GM18870 (cell line): ENCODE data around the gene CACNA2D2.

Experiments used
- ATAC-seq: cut with Tn5 transposase; IDR thresholded peaks from one replicate; pipeline ENCODE4 v1.9.1; 2021; ENCODE audit warnings: moderate library complexity; ENCODE audit not compliant: unreplicated experiment

CACNA2D2 gene

DNA sequence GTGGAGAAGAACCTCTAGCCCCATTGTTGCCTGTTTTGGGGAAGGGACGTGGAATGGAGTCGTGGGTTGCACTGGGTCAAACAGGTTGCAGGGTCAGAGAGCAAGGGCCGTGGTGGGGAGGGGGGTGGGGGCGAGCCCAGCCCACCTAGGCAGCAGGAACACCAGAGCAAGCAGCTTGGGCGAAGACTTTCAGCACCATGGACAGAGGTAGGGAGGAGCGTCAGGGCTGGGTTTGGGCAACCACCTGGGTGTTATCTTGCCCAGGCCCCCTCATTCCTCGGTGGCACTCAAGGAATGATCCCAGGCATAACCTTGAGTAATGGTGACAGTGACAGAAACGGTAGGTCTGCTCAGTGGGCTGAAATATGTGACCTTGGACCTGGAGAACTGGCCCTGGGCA, 98.2 kb downstream of the CACNA2D2 start:
- no peak for ATAC-seq

DNA sequence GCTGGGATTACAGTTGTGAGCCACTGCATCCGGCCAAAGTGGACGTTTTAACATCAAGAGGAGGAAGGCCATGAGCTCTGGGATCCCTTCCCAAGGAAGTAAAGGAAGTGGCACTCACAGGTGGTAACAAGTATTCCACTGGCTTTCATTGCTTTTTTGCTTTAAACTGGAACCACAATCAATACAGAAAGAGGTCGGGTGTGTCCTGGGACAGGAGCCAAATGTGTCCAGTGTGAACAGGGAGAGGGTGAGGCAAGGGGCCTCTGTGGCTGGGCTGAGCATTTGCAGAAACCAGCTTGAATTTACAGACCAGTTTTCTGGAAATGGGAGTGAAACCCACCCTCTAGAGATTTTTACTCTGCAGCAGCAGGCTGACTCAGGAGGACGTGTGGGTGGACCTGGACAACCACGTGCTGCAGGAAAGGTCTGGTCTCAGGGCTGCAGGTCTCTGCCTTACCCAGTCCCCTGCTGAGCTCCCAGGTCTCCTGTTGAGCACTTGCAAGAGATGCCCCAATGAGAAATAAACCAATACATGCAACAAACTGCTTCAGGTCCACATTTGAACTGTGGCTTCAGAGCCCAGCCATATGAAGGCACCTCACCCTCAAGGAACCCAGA, 101.3 kb downstream of the CACNA2D2 start:
- no peak for ATAC-seq

DNA sequence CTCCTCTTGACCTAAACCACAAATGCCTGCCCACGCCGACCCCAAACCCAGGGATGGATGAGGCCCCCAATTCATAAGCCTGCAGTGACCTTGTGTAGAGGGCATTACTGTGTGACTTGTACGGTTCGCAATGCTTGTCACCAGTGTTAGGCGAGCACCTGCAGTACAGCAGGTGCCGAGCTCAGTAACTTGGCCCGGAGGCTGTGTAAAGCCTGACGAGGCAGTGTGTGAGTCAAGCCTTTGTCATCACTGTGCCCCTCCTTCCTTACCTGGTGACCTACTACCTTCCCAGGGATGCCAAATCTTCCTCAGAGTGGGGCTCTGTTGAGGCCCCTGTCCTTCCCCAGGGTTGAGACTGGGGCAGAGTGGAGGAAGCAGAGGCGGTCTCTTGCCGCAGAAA, 106.9 kb downstream of the CACNA2D2 start:
- ATAC-seq: no peak

DNA sequence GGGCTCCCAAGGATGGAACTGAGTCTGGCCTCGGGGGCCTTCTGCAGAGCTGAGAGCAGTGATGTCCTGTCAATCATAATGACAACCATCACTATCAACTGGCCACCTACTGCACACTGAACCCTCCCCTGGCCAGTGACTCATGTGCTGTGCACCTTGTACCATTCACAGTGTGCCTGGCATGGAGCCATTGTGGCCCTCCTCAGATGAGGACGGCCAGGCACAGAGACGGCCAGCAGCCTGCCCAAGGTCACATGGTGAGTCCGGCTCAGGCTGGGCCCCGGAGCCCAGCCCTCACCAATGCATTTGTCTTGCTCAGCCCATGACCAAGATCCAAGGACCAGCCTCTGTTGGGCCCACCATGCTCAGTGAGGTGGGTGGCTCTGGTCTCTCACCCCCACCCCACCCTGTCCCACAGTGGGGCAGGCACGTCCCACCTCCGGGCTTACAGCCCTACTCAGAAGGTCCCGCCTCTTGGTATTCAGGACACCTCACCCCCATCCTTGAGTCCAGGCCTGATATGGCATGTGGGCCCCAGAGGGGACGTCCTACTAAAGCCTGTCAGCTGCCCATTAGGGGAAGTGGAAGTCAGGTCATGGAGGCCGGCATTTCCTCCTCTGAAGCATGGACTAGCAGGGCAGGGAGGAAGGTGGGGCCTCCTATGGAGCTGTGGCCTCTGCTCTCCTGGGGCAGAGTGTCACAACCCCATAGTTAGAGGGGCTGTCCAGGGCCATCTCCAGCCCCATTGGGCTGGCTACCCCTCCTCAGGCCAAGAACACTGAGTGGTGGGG, 108.2 kb downstream of the CACNA2D2 start:
- no peak for ATAC-seq

DNA sequence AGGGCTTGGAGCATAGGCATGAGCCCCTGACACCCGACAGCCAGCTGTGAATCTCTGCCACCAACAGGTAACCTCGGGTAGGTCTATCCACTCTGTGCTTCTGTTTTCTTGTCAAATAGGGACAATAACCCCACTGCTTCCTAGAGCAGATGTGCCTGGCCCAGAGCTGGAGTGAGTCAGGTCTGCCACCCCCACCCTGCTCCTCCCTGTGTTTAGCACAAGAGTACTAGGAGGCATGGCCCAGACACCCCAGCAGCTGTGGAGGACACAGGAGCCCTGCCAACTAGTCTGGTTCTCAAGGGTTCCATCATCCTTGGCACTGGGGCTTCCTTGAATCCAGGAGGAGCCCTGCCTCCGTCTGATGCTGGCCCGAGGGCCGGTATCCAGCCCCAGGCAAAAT, 110.4 kb downstream of the CACNA2D2 start:
- ATAC-seq: no peak

DNA sequence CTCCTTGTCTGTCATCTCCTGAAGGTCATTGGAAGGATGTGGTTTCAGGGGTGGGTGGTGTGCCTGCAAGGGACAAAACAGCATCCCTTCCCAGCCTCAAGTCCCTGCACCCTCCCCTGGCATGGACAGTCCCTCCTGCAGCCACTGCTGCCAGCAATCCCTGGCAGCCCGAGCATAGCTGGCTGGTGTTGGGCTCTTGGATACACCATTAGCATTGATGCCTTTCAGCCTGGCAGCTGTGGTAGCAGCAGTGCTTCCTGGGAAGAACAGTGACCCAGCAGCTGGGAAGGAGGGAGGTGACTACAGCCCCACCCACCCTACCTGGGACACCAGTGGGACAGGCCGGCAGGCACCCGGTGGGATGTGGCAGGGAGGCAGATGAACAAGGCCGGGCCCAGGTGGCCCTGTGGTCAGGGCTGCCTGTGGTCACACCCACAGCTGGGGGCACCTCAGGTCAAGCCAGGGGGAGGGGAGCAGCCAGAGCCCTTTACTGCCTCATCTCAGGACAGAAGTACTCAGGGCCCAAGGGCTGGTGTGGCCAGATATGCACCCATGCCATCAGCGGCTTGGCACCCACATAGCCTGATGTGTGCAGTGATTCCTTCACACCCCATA, 111.2 kb downstream of the CACNA2D2 start:
- no peak for ATAC-seq

DNA sequence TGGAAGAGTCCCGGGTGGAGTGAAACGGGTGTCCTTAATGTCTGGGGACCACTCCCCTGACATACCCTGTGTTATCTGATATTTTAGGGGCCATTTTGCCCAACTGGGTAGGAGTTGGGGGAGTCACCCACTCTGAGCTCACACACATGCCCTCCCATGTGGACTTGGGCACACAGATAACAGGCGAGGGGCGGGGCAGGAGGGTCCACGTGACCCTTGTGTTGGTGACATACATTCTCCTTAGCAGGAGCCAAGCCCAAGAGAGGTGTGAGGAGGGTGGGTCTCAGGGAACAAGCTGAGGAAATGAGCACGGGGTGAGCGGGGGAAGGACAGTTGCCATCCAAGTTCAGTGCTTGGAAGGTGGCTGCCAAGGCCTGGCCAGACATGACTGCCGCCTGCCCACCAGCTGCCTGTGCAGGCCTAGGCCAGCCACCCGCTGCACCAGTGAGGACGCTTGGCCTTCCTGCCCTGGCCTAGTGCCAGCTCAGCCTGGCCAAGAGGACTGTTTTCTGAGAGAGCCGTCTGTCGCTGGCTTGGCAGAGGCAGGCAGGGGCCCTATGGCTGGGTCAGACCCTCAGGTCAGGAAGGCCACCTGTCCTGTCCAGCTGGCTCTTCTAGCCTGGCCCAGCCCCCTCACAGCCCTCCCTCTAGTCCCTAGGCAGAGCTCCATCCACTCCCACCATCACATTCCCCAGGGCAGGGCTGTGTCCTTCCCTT, 112.8 kb downstream of the CACNA2D2 start:
- ATAC-seq: no peak

DNA sequence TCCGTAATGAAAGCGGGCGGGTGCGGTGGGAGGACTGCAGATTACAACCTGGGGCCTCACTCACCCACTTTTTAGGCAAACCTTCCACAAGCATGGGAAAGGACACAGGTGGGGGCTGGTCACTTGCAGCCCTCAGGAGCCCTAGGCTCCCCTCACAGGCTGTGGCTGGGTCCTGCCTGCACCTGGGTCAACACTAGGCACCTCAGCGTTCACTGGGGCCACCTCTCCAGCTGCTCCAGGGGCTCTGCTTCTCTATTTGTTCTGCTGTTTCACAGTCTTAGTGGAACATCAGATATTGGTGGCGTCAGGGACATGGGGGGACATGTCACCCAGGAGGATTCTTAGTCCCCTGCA, 114.0 kb downstream of the CACNA2D2 start:
- ATAC-seq: no peak

DNA sequence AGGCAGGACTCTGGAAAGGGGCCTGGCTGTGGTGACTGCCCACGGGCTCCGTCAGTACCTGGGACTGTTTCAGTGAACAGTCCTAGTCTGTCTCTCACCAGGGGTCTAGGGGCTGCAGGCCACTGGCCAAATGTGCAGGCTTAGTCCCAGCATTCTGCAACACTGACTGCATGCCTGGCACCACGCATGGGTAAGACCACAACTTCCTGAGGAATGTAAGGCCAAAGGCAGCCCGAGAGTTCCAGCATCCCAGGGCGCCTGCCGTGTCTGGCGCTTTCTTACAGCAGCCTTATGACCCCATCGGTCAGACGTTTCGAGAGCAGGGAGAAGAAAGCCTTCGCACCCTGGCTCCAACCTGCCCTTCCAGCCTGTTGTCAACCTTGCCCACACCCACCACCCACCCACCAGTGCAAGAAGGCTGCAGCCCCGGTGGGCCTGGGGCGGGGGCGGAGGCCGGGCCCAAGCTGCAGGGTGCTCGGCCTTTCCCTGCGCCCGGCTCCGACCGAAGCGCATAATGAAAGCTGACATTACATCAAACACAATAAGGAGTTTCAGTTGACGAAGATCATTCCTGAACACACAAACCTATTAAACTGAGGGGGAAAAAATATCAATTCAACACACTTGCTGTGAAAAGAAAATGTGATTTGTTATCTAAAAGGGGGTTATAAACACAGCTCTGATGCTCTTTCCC, 114.6 kb downstream of the CACNA2D2 start:
- ATAC-seq: no peak

DNA sequence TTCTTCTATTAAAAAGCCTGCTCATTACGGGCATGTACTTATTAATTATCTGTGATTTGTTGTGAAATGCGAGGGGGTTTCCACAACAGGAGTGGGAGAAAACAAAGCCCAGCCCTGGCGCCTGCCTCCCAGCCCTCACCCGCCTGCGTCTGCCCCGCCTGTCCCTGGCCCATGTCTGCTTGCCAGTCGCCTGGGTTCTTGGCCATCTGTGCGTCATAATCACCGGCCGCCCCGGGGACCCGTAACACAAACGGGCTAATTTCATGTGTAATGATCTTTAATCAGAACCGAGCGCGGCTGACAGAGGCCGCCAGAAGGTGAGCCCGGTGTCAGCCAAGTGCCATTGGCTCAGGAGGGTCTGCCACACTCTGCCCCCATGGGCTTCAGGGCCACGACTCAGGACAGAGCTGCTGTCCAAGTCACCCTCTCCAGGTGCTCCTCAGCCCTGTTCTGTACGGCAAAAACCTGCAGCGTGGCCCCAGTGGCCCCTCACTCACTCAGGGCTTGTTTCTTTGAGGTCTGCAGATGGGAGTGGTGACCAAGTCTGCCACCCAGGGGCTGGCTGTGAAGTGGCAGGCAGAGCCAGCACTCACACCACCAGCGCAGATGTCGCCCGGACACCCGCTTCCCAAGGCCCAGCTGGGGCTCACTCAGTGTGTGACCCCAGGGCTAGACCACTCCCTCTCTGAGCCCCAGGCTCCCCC, 115.3 kb downstream of the CACNA2D2 start:
- ATAC-seq: no peak

DNA sequence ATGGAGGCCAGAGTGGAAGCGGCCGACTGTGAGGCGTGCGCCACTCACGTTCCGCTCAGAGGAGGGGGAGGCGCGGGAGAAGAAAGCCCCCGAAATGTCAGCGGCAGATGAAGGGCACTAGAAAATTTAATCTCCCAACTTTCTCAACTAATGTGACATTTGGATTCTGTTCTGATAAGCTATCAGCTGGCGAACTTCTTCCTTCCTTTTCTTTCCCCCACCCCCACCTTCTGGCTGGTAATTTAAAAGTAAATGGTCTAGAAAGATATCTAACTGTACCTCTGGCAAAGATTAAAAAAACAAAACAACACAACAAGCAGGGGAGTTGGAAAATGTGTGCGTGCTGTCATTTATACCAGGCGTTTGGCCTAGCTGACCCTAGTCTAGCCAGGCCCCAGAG, 117.7 kb downstream of the CACNA2D2 start:
- ATAC-seq: no peak

DNA sequence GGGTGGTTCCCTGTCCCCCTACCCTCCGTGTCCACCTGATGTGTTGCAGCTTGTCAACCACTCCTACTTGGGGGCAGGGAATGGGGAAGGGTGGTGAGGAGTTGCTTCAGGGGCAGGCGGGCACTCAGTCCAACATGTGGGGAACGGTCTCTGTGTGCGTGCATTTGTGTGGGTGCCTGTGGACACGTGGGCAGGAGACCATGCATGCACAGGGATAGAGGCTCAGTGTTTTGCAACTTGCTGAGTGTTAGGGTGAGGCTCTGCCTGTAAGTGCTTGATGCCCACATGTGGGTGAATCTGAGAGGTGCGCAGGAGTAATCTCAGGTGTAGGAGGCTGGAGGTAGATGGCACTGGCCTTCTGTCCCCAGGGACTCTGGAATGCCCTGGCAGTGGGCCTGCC, 119.7 kb downstream of the CACNA2D2 start:
- no peak for ATAC-seq

DNA sequence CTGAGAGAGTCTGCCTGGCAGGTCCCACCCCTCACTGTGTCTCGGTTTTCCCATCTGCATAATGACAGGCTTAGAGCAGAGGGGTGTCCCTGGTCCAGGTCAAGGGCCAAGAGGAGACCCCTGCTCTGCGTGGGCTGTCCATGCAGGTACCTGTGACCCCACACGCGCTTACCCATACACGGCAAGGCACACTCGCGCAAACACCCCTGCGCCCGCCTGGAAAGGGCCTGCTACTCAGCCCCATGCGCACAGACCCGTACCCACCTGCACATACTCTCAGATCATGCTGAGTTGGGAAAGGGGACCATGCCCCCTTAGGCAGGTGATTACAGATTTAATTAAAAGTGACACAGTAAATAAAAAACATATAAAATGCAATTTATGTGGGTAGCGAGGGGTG, 120.7 kb downstream of the CACNA2D2 start:
- no peak for ATAC-seq

DNA sequence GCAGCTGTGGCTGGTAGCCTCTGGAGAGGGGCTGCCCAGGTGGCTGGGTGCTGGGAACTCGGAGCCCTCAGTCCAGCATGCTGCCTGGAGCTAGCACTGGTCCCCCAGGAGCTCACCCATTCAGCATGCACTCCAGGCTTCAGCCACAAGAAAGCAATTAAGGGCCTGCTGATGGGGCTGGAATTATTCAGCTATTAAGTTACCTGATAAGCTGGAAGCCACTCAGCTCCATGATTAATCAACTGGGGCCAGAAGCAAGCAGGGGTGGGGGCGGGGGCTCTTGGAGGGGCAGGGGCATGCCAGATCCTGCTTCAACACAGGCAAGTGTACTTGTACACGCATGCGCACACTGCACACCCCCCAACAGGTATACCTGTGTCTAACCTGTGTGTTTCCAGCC, 122.1 kb downstream of the CACNA2D2 start:
- no peak for ATAC-seq

DNA sequence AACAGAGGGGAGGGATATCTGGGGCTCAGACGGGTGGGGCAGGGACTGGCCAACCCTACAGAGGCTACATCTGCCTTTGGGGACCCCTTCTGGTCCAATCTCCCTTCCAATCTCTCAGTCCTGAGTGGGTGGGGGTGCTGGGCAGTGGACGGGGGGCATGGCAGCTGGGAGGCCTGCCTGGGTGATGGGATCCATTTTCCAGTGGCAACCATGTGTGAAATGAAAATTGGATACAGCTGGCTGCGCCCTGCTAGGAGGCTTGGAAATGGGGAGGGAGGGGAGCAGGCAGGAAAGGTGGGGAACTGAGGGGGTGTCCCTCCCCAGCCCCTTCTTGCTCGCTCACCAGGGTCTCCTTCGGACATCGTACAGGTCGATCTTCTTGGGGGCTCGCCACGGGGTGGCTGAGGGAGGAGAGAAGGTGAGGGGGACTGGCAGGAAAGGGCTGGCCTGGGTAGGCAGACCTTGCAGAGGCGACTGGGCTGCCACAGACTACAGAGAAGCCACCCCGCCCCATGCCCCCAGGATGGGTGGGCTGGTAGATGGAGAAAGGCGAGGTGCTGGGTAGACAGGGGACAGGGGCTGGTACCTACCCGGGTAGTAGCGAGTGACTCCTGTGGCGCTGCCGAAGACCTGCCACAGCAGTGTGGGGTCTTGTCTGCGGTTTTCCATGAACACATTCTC, 122.9 kb downstream of the CACNA2D2 start:
- ATAC-seq: no peak

DNA sequence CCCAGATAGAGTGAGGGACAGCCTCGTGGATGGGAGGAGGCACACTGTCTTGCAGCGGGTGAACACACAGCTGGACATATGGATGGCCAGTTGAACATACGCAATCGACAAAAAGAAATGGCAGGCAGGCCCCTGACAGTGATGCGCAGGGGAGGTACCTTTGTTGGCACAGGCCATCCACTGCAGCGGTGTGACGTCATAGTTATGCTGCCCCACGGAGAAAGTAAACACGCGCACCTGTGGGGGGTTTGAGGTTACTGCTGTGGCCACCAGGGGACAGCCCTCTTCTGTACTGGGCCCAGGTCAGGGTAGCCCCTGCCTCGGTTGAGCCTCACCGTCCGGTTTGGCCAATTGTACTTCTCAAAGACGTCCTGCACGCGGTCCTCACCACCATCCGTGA, 124.7 kb downstream of the CACNA2D2 start:
- no peak for ATAC-seq

DNA sequence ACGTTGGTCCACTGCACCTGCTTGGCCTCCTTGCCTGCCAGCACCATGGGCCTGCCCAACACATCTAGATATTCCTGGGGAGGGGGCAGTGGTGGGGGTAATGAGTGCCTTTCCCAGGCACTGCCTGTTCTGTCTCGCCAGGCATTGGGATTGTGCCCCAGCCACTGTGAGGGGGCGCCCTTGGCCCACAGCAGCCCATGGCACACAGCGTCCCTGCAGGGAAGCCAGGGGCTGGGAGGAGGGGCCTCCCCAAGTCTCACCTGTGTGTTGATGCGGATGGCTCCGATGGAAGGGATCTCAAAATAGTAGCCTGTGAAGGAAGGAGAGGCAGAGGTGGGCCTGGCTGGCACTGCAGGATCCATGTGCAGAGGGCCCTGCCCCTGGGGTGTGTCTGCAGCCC, 125.4 kb downstream of the CACNA2D2 start:
- ATAC-seq: no peak

DNA sequence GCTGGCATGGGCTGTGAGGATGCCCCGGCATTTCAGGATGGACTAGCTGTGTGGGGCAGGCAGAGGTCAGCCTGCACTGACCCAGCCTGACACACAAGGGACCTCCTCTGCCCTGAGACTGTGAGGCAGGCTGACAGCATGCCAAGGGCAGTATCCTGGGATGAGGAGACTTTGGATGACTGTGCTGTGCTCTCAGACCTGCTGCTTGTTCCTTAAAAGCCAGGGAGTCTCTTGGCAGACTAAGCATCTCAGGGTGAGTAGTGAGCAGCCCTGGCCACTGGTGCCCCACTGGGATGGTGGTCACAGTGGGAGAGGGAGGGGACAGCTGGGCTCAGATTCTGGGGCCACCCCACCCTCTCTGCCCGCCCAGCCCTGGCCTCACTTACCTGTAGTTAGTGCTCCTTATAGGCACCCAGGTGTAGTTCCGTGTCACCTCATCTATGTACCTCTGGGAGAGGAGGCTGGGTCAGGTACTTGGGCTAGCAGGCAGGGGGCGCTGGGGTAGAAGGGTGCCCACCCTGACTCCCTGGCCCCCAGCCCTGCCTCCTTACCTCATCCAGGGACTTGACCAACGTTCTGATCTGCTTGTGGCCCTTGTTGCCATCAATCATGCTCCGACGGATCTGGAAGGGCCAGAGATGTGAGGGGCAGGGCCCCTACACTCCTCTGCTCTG, 128.0 kb downstream of the CACNA2D2 start:
- no peak for ATAC-seq
